ENCODE data around the gene NAT16.

DNA sequence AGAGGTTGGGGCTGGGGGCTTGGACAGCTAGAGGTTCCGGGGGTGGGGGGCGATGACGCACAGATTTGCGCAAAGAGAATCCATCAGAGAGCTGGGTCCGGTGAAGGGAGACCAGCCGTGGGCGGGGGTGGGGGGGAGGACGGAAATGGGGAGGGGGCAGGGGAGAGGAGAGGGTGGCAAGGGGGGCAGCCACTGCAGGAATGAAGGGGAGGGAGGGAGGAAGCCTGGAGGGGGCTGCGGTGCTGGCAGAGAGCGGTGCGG is 13.5 kb downstream of the NAT16 start:
- TF ChIP-seq, protein P1, sequence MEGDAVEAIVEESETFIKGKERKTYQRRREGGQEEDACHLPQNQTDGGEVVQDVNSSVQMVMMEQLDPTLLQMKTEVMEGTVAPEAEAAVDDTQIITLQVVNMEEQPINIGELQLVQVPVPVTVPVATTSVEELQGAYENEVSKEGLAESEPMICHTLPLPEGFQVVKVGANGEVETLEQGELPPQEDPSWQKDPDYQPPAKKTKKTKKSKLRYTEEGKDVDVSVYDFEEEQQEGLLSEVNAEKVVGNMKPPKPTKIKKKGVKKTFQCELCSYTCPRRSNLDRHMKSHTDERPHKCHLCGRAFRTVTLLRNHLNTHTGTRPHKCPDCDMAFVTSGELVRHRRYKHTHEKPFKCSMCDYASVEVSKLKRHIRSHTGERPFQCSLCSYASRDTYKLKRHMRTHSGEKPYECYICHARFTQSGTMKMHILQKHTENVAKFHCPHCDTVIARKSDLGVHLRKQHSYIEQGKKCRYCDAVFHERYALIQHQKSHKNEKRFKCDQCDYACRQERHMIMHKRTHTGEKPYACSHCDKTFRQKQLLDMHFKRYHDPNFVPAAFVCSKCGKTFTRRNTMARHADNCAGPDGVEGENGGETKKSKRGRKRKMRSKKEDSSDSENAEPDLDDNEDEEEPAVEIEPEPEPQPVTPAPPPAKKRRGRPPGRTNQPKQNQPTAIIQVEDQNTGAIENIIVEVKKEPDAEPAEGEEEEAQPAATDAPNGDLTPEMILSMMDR (IDR thresholded peaks at IDR 0.05): no peak
- no peak for TF ChIP-seq POLR2A (IDR thresholded peaks at IDR 0.05)

Measured in uterus (tissue), 2 donors.